Progenitor cell of endocrine pancreas (in vitro differentiated cells): ENCODE measurements around the gene OR13A1. TPM values are rescaled to one million over a fixed set of nuclear protein-coding genes. Genes with fewer than 3 reads are reported as not detected.
"Not testable (repeated sequence)": the region's sequence is repeated elsewhere in the genome, so short reads cannot be mapped to it uniquely, and the experiment has no call there.

Experiments
- DNase-seq: peaks from one replicate; pipeline ENCODE4 v3.0.0; 2021; ENCODE audit warnings: low spot score; ENCODE audit not compliant: unreplicated experiment
- H3K27ac Mint-ChIP-seq: 2 replicates; pipeline ENCODE4 v1.8.0; 2021; ENCODE audit warnings: mild to moderate bottlenecking, moderate library complexity, mixed read lengths
- H3K27me3 Mint-ChIP-seq: 2 replicates; pipeline ENCODE4 v1.8.0; 2021; ENCODE audit warnings: mixed read lengths
- H3K36me3 Mint-ChIP-seq: 2 replicates; pipeline ENCODE4 v1.8.0; 2022; ENCODE audit warnings: mixed read lengths; ENCODE audit not compliant: insufficient read depth
- H3K4me1 Mint-ChIP-seq: 2 replicates; pipeline ENCODE4 v1.8.0; 2021; ENCODE audit warnings: low read depth, mixed read lengths
- H3K4me3 Mint-ChIP-seq: 2 replicates; pipeline ENCODE4 v1.8.0; 2021; ENCODE audit warnings: low read depth, mild to moderate bottlenecking, moderate library complexity, mixed read lengths
- H3K9me3 Mint-ChIP-seq: 2 replicates; pipeline ENCODE4 v1.8.0; 2021; ENCODE audit warnings: low read depth, mixed read lengths
- CTCF ChIP-seq: fragments of 200-600 bp; sonication (generic); IDR thresholded peaks from one replicate; pipeline ENCODE4 v1.5.0; 2021; ENCODE audit warnings: antibody characterized with exemption, mild to moderate bottlenecking; ENCODE audit not compliant: unreplicated experiment
- total RNA-seq: library from RNA; stranded (reverse); gene quantifications from 2 replicates; pipeline ENCODE4 v1.2.1, GENCODE V29; 2021

Gene OR13A1
- total RNA-seq, 1 donor from 2014 or later: 0.38 TPM

GRCh38 chr10:45286980-45287379, 28.4 kb downstream of the OR13A1 start:
- no peak for DNase-seq
- Mint-ChIP-seq H3K9me3 (peaks cover 12% of the 10 kb centered on the region), H3K36me3 (peaks cover 3% of the 10 kb centered on the region), H3K27ac (no peak overlapping the region), H3K4me1 (peaks cover 18% of the 10 kb centered on the region), H3K4me3 (no peak overlapping the region), H3K27me3 (peaks cover under 1% of the 10 kb centered on the region)
- TF ChIP-seq CTCF: no peak

- no peak for TF ChIP-seq CTCF
- no peak overlapping the region for H3K4me3 Mint-ChIP-seq
- peaks cover 4% of the 10 kb centered on the region for H3K9me3 Mint-ChIP-seq
- peaks cover 30% of the 10 kb centered on the region for H3K4me1 Mint-ChIP-seq
- no peaks in the 10 kb centered on the region for H3K27me3 Mint-ChIP-seq
- H3K27ac Mint-ChIP-seq: no peak overlapping the region
- peaks cover 3% of the 10 kb centered on the region for H3K36me3 Mint-ChIP-seq
- no peak for DNase-seq
Measured at GRCh38 chr10:45282061-45282460, 33.3 kb downstream of the OR13A1 start.

- Mint-ChIP-seq H3K27me3 (no peaks in the 10 kb centered on the region), H3K27ac (peak overlapping the region; percentile 74), H3K36me3 (no peaks in the 10 kb centered on the region), H3K9me3 (peaks cover 1% of the 10 kb centered on the region), H3K4me3 (no peak overlapping the region), H3K4me1 (peaks cover 30% of the 10 kb centered on the region)
- DNase-seq: no peak
- TF ChIP-seq CTCF: no peak
Measured at GRCh38 chr10:45280113-45280760, 35.2 kb downstream of the OR13A1 start.

- H3K27ac Mint-ChIP-seq: no peak overlapping the region
- no peaks in the 10 kb centered on the region for H3K27me3 Mint-ChIP-seq
- no peaks in the 10 kb centered on the region for H3K36me3 Mint-ChIP-seq
- DNase-seq: no peak
- TF ChIP-seq CTCF: no peak
- peaks cover 4% of the 10 kb centered on the region for H3K9me3 Mint-ChIP-seq
- H3K4me1 Mint-ChIP-seq: peaks cover 30% of the 10 kb centered on the region
- no peak overlapping the region for H3K4me3 Mint-ChIP-seq
Measured at GRCh38 chr10:45279682-45280081, 35.7 kb downstream of the OR13A1 start.

- no peak for DNase-seq
- Mint-ChIP-seq H3K36me3 (peaks cover 2% of the 10 kb centered on the region), H3K4me1 (peaks cover 30% of the 10 kb centered on the region), H3K27ac (no peak overlapping the region), H3K9me3 (peaks cover 10% of the 10 kb centered on the region), H3K4me3 (no peak overlapping the region), H3K27me3 (no peaks in the 10 kb centered on the region)
- TF ChIP-seq CTCF: no peak
Measured at GRCh38 chr10:45278860-45279498, 36.4 kb downstream of the OR13A1 start.

GRCh38 chr10:45276146-45276545, 39.3 kb downstream of the OR13A1 start:
- not testable (repeated sequence) for H3K27me3 Mint-ChIP-seq, H3K36me3 Mint-ChIP-seq
- H3K4me1 Mint-ChIP-seq: peaks cover 20% of the 10 kb centered on the region

More at GRCh38 chr10:45276146-45276545, 39.3 kb downstream of the OR13A1 start:
- peaks cover 15% of the 10 kb centered on the region for H3K9me3 Mint-ChIP-seq
- H3K27ac Mint-ChIP-seq, H3K4me3 Mint-ChIP-seq, DNase-seq: not testable (repeated sequence)
